A673 (cell line): Measurements from ENCODE around the gene RRAS. TPM values are rescaled to one million over a fixed set of nuclear protein-coding genes. Genes with fewer than 3 reads are reported as not detected.

Source experiments
- BruUV-seq: library from RNA; stranded (reverse); fragments of 400-500 nt; replicated peaks from 2 replicates; lab custom pipeline; 2021; lab: Mats Ljungman, UMichigan
- CTCF ChIA-PET: fragments of 300-600 bp; sonication (Branson Sonifier 250); formaldehyde crosslinking; loops from one replicate; lab custom pipeline; 2022; ENCODE audit warnings: antibody characterized with exemption; lab: Charles Lee
- POLR2A ChIA-PET: fragments of 300-600 bp; sonication (Branson Sonifier 250); formaldehyde crosslinking; loops from one replicate; lab custom pipeline; 2022; ENCODE audit warnings: antibody characterized with exemption; ENCODE audit not compliant: low non-redundant PET; lab: Charles Lee
- DNase-seq: peaks from one replicate; pipeline ENCODE4 v3.0.0-alpha.2; 2015; ENCODE audit warnings: low spot score
- H3K27ac ChIP-seq: fragments of 200-600 bp; sonication (generic); 2 replicates; pipeline ENCODE4 v1.5.1; 2016; ENCODE audit warnings: mixed run types, low read depth, mild to moderate bottlenecking, mixed read lengths, antibody characterized with exemption, low read length; ENCODE audit not compliant: poor library complexity, severe bottlenecking
- H3K27me3 ChIP-seq: fragments of 200-600 bp; sonication (generic); replicated peaks from 2 replicates; pipeline ENCODE4 v1.6.1; 2017; ENCODE audit warnings: mixed run types, low read depth, mild to moderate bottlenecking, mixed read lengths, antibody characterized with exemption, low read length; ENCODE audit not compliant: insufficient read depth, poor library complexity
- H3K36me3 ChIP-seq: fragments of 200-600 bp; sonication (generic); 2 replicates; pipeline ENCODE4 v1.6.1; 2016; ENCODE audit warnings: mixed run types, mild to moderate bottlenecking, mixed read lengths, antibody characterized with exemption, low read length; ENCODE audit not compliant: insufficient read depth, poor library complexity, severe bottlenecking
- H3K4me1 ChIP-seq: fragments of 200-600 bp; sonication (generic); 2 replicates; pipeline ENCODE4 v1.6.1; 2017; ENCODE audit warnings: mixed run types, mild to moderate bottlenecking, mixed read lengths, antibody characterized with exemption, low read length; ENCODE audit not compliant: insufficient read depth, poor library complexity, severe bottlenecking
- H3K4me3 ChIP-seq: fragments of 200-600 bp; sonication (generic); 2 replicates; pipeline ENCODE4 v1.5.1; 2016; ENCODE audit warnings: low read depth, mixed run types, mild to moderate bottlenecking, mixed read lengths, low read length; ENCODE audit not compliant: poor library complexity, severe bottlenecking
- H3K9me3 ChIP-seq: fragments of 200-600 bp; sonication (generic); 2 replicates; pipeline ENCODE4 v1.6.1; 2016; ENCODE audit warnings: mixed run types, low read depth, mild to moderate bottlenecking, mixed read lengths, antibody characterized with exemption, low read length; ENCODE audit not compliant: poor library complexity, severe bottlenecking
- CTCF ChIP-seq: fragments of 300-800, 200-600 bp; sonication (generic); conservative IDR thresholded peaks from 2 replicates; pipeline ENCODE4 v1.5.1; 2017; ENCODE audit warnings: low read depth, mild to moderate bottlenecking, antibody characterized with exemption, low read length, moderate library complexity, mixed read lengths
- EZH2 ChIP-seq: fragments of 200-600 bp; sonication (generic); IDR thresholded peaks from 2 replicates; pipeline ENCODE4 v1.6.1; 2017; ENCODE audit warnings: borderline replicate concordance, low read depth, mild to moderate bottlenecking, mixed read lengths, antibody characterized with exemption, low read length; ENCODE audit not compliant: poor library complexity, severe bottlenecking
- intact Hi-C: fragments of 100-400 bp; cut with micrococcal nuclease; formaldehyde crosslinking; loops from one replicate; pipeline ENCODE4 v1.10.0; 2022; ENCODE audit not compliant: unreplicated experiment
- total RNA-seq: library from RNA; stranded (reverse); gene quantifications from 2 replicates; pipeline ENCODE4 v1.2.3, GENCODE V29; 2021

The RRAS gene
- total RNA-seq, 1 experiment from 2014 or later: 27.6 TPM

- no peaks in the 10 kb centered on the region for H3K27me3 ChIP-seq
- intact Hi-C loops: loop anchor here (5.0 kb wide), 2 partner anchors 87 to 222 kb away; partner anchors contain the start of genes FUZ and PRMT1
- H3K9me3 ChIP-seq: no peaks in the 10 kb centered on the region
- POLR2A ChIA-PET: interaction anchor here (0.6 to 1.0 kb wide), 4 partner anchors 10 to 463 kb away, joined by 3 to 11 read pairs (median 10); partner anchors contain the start of genes NOSIP and TEAD2
- peaks cover 16% of the 10 kb centered on the region for H3K36me3 ChIP-seq
- TF ChIP-seq CTCF: no peak
- TF ChIP-seq EZH2: no peak
- CTCF ChIA-PET: interaction anchor here (0.6 to 1.3 kb wide), 2 partner anchors 20 to 21 kb away, joined by 6 to 12 read pairs; no protein-coding TSS in a partner anchor
- DNase-seq: peak; percentile 99
- TSS peak; percentile 60 for BruUV-seq
- H3K4me3 ChIP-seq: peak overlapping the region; percentile 80
- H3K4me1 ChIP-seq: peaks cover 7% of the 10 kb centered on the region
- peak overlapping the region; percentile 97 for H3K27ac ChIP-seq
These were observed 49.6 kb downstream of the RRAS start for GRCh38 chr19:49590071-49590970.

GRCh38 chr19:49589502-49589905 is 50.4 kb downstream of the RRAS start:
- Histone ChIP-seq H3K9me3 (no peaks in the 10 kb centered on the region), H3K27me3 (no peaks in the 10 kb centered on the region), H3K4me1 (peaks cover 7% of the 10 kb centered on the region), H3K27ac (no peak overlapping the region), H3K36me3 (peaks cover 8% of the 10 kb centered on the region), H3K4me3 (no peak overlapping the region)
- CTCF ChIA-PET: interaction anchor here (1.3 kb wide), 1 partner anchor 20 kb away, joined by 6 read pairs; no protein-coding TSS in a partner anchor
- intact Hi-C loops: no loop called here
- no TSS peak for BruUV-seq
- POLR2A ChIA-PET: interaction anchor here (0.6 kb wide), 1 partner anchor 462 kb away, joined by 11 read pairs; no protein-coding TSS in a partner anchor
- DNase-seq: no peak
- TF ChIP-seq CTCF (no peak), EZH2 (no peak)

- Histone ChIP-seq H3K4me3 (no peak overlapping the region), H3K36me3 (no peaks in the 10 kb centered on the region), H3K9me3 (no peaks in the 10 kb centered on the region), H3K27ac (no peak overlapping the region), H3K4me1 (peaks cover under 1% of the 10 kb centered on the region), H3K27me3 (no peaks in the 10 kb centered on the region)
- no TSS peak for BruUV-seq
- ChIA-PET CTCF (no interaction called here), POLR2A (no interaction called here)
- no peak for DNase-seq
- intact Hi-C loops: no loop called here
- TF ChIP-seq EZH2: no peak
- TF ChIP-seq CTCF: no peak
These were observed 51.4 kb downstream of the RRAS start for GRCh38 chr19:49588365-49589122.
